IMR-90 (cell line): ENCODE data around the gene TRMT1L. TPM values are rescaled to one million over a fixed set of nuclear protein-coding genes. Genes with fewer than 3 reads are reported as not detected.

Experiments
- ATAC-seq: fragments of 200-7000 bp; cut with Tn5 transposase; 2 replicates; pipeline ENCODE4 v1.9.1; 2020; ENCODE audit warnings: low read depth, mild to moderate bottlenecking, moderate library complexity
- BruUV-seq: library from RNA; stranded (reverse); fragments of 400-500 nt; replicated peaks from 2 replicates; lab custom pipeline; 2021; lab: Mats Ljungman, UMichigan
- CTCF ChIA-PET: fragments of 300-600 bp; formaldehyde crosslinking; extraction: SDS; loops from one replicate; lab custom pipeline; 2021; ENCODE audit warnings: antibody characterized with exemption; lab: Yijun Ruan, JAX
- POLR2A ChIA-PET: fragments of 300-600 bp; sonication (Branson Sonifier 250); formaldehyde crosslinking; loops from one replicate; lab custom pipeline; 2022; ENCODE audit warnings: antibody characterized with exemption; ENCODE audit not compliant: unreplicated experiment; lab: Charles Lee
- DNase-seq: peaks from one replicate; pipeline ENCODE4 v3.0.0; 2013
- H2AFZ ChIP-seq: replicated peaks from 2 replicates; pipeline ENCODE3; 2013; ENCODE audit warnings: low read length, mild to moderate bottlenecking; ENCODE audit not compliant: poor library complexity
- H2AK5ac ChIP-seq: 2 replicates; pipeline ENCODE4 v1.6.1; 2013; ENCODE audit warnings: low read depth, low read length, inconsistent platforms
- H2AK9ac ChIP-seq: replicated peaks from 2 replicates; pipeline ENCODE3; 2013; ENCODE audit warnings: mild to moderate bottlenecking, low read depth, low read length, moderate library complexity; ENCODE audit not compliant: poor library complexity
- H2BK120ac ChIP-seq: 2 replicates; pipeline ENCODE4 v1.6.1; 2013; ENCODE audit warnings: low read depth, low read length, inconsistent platforms
- H2BK15ac ChIP-seq: 3 replicates; pipeline ENCODE4 v1.6.1; 2013; ENCODE audit warnings: low read depth, low read length, inconsistent platforms
- H2BK20ac ChIP-seq: 2 replicates; pipeline ENCODE4 v1.6.1; 2013; ENCODE audit warnings: low read depth, mild to moderate bottlenecking, inconsistent platforms, low read length, moderate library complexity
- H2BK5ac ChIP-seq: 2 replicates; pipeline ENCODE4 v1.6.1; 2013; ENCODE audit warnings: mild to moderate bottlenecking, low read depth, low read length, inconsistent platforms; ENCODE audit not compliant: poor library complexity, severe bottlenecking
- H3K14ac ChIP-seq: replicated peaks from 2 replicates; pipeline ENCODE4 v1.6.1; 2013; ENCODE audit warnings: low read depth, low read length, inconsistent platforms
- H3K18ac ChIP-seq: 2 replicates; pipeline ENCODE4 v1.6.1; 2013; ENCODE audit warnings: low read depth, low read length, control low read depth
- H3K23ac ChIP-seq: 2 replicates; pipeline ENCODE4 v1.6.1; 2013; ENCODE audit warnings: low read depth, low read length, inconsistent platforms
- H3K27ac ChIP-seq: 2 replicates; pipeline ENCODE4 v1.5.1; 2013; ENCODE audit warnings: mild to moderate bottlenecking, control low read depth, low read length; ENCODE audit not compliant: insufficient read depth
- H3K27me3 ChIP-seq: 2 replicates; pipeline ENCODE4 v1.6.1; 2013; ENCODE audit warnings: low read length; ENCODE audit not compliant: control insufficient read depth, insufficient read depth
- H3K36me3 ChIP-seq: 2 replicates; pipeline ENCODE4 v1.6.1; 2013; ENCODE audit warnings: low read length, mixed read lengths; ENCODE audit not compliant: control insufficient read depth, insufficient read depth
- H3K4ac ChIP-seq: 2 replicates; pipeline ENCODE4 v1.6.1; 2013; ENCODE audit warnings: low read depth, low read length, inconsistent platforms
- H3K4me1 ChIP-seq: 2 replicates; pipeline ENCODE4 v1.6.1; 2013; ENCODE audit warnings: low read length, mixed read lengths; ENCODE audit not compliant: control insufficient read depth, insufficient read depth
- H3K4me2 ChIP-seq: 2 replicates; pipeline ENCODE4 v1.6.1; 2013; ENCODE audit warnings: low read depth, mild to moderate bottlenecking, control low read depth, low read length, moderate library complexity
- H3K4me3 ChIP-seq: 2 replicates; pipeline ENCODE4 v1.5.1; 2013; ENCODE audit warnings: low read depth, mild to moderate bottlenecking, control low read depth, low read length, moderate library complexity; ENCODE audit not compliant: insufficient read depth
- H3K56ac ChIP-seq: 2 replicates; pipeline ENCODE4 v1.6.1; 2013; ENCODE audit warnings: low read length, inconsistent platforms; ENCODE audit not compliant: insufficient read depth; ENCODE audit errors: extremely low read depth
- H3K79me1 ChIP-seq, 2 experiments: 2 replicates each; pipeline ENCODE4 v1.6.1; 2013; ENCODE audit warnings: low read length in 2 of 2, inconsistent platforms in 1 of 2, low read depth in 1 of 2
- H3K9ac ChIP-seq: 2 replicates; pipeline ENCODE4 v1.6.1; 2013; ENCODE audit warnings: low read depth, low read length, control low read depth
- H3K9me1 ChIP-seq: 2 replicates; pipeline ENCODE4 v1.6.1; 2013; ENCODE audit warnings: low read length, inconsistent platforms; ENCODE audit not compliant: insufficient read depth
- H3K9me3 ChIP-seq: 2 replicates; pipeline ENCODE4 v1.6.1; 2013; ENCODE audit warnings: low read length; ENCODE audit not compliant: control insufficient read depth, insufficient read depth
- H4K20me1 ChIP-seq: 2 replicates; pipeline ENCODE4 v1.6.1; 2013; ENCODE audit warnings: low read length, inconsistent platforms; ENCODE audit not compliant: insufficient read depth
- H4K5ac ChIP-seq: 2 replicates; pipeline ENCODE4 v1.6.1; 2013; ENCODE audit warnings: mild to moderate bottlenecking, low read depth, low read length, control low read depth
- H4K8ac ChIP-seq, 2 experiments: 2 replicates each; pipeline ENCODE4 v1.6.1; 2013; ENCODE audit warnings: low read depth in 2 of 2, low read length in 2 of 2, control low read depth in 1 of 2, inconsistent platforms in 1 of 2
- H4K91ac ChIP-seq: 2 replicates; pipeline ENCODE4 v1.6.1; 2013; ENCODE audit warnings: low read depth, low read length, inconsistent platforms; ENCODE audit not compliant: insufficient read depth
- MAZ ChIP-seq: IDR thresholded peaks from 2 replicates; pipeline ENCODE4 v1.6.1; 2012; ENCODE audit warnings: low read depth, mild to moderate bottlenecking, low read length, improper control_type of control experiment, moderate library complexity, borderline replicate concordance
- NFE2L2 ChIP-seq: fragments of 150-350 bp; IDR thresholded peaks from 2 replicates; pipeline ENCODE4 v1.6.1; 2016; ENCODE audit warnings: low read depth, mild to moderate bottlenecking, low read length
- WGBS, 2 experiments: methylation state at CpG; one replicate each; pipeline versions ENCODE4 v1.1.5 to v1.1.7; 2013; ENCODE audit warnings: missing lambda C conversion rate in 2 of 2; ENCODE audit not compliant: insufficient read length in 1 of 2; ENCODE audit errors: extremely low coverage in 2 of 2; 5-methylcytosine and 5-hydroxymethylcytosine counted together
- dilution Hi-C: fragments of 300-500 bp; cut with HindIII; formaldehyde crosslinking; loops from one replicate; pipeline ENCODE4 v1.14.3; 2018; ENCODE audit warnings: low sequenced_read_pairs; ENCODE audit not compliant: unreplicated experiment
- in situ Hi-C: fragments of 300-500 bp; cut with MboI; formaldehyde crosslinking; loops from 3 replicates; pipeline ENCODE4 v1.14.3; 2019; ENCODE audit warnings: low sequenced_read_pairs, inconsistent platforms, mixed read lengths
- intact Hi-C: fragments of 100-400 bp; cut with micrococcal nuclease; formaldehyde crosslinking; loops from 2 replicates; pipeline ENCODE4 v1.10.0; 2022
- polyA plus RNA-seq, 3 experiments: library from polyadenylated mRNA; depleted of rRNA; stranded (reverse); fragments of >200 nt; gene quantifications; 2 replicates each; pipeline ENCODE4 v1.2.3, GENCODE V29; 2012; ENCODE audit warnings: low replicate concordance in 1 of 3
- total RNA-seq: library from RNA; depleted of rRNA; stranded (reverse); fragments of >200 nt; gene quantifications from 2 replicates; pipeline ENCODE4 v1.2.3, GENCODE V29; 2012

The TRMT1L gene
- total and polyA plus RNA-seq, 2 of the 4 experiments (the other 2 are of a cell fraction): 11.0 to 21.9 TPM

GRCh38 chr1:185159966-185160365 is 3.2 kb upstream of the TRMT1L start:
- Histone ChIP-seq H3K9me1 (peaks cover 3% of the 10 kb centered on the region), H3K9me3 (no peaks in the 10 kb centered on the region), H3K4me2 (no peak overlapping the region), H3K79me1 (peaks cover 15 to 23% of the 10 kb centered on the region in 2 experiments), H3K4me1 (no peaks in the 10 kb centered on the region), H2BK15ac (no peak overlapping the region), H2BK5ac (no peak overlapping the region), H4K8ac (no peak overlapping the region), H3K4ac (no peak overlapping the region), H2AK5ac (no peak overlapping the region), H2BK120ac (no peak overlapping the region), H2BK20ac (no peak overlapping the region), H3K23ac (no peak overlapping the region), H3K4me3 (no peak overlapping the region), H4K5ac (no peak overlapping the region), H3K36me3 (no peaks in the 10 kb centered on the region), H4K91ac (no peak overlapping the region), H3K14ac (no peak overlapping the region), H2AK9ac (no peak overlapping the region), H3K56ac (no peak overlapping the region), H3K18ac (no peak overlapping the region), H3K27ac (no peak overlapping the region), H2AFZ (no peak overlapping the region), H3K9ac (no peak overlapping the region), H4K20me1 (no peaks in the 10 kb centered on the region), H3K27me3 (no peaks in the 10 kb centered on the region)
- no peak for TF ChIP-seq NFE2L2
- TF ChIP-seq MAZ: no peak
- intact Hi-C loops: loop anchor here (5.0 kb wide), 3 partner anchors 157 to 512 kb away; partner anchors contain the start of gene IVNS1ABP
- DNase-seq (peak; percentile 26), ATAC-seq (no peak)
- CTCF ChIA-PET: no interaction called here
- dilution Hi-C loops: no loop called here
- in situ Hi-C loops: loop anchor here (10.0 to 25.0 kb wide), 2 partner anchors 173 to 355 kb away; no protein-coding TSS in a partner anchor
- POLR2A ChIA-PET: no interaction called here
- no TSS peak for BruUV-seq
- WGBS, 2 experiments: no CpG with 5 or more reads among the region's 3 CpGs
